Calu3 (cell line): Measurements from ENCODE around the gene SH2D5. TPM values are rescaled to one million over a fixed set of nuclear protein-coding genes. Genes with fewer than 3 reads are reported as not detected.

Experiments used
- BruUV-seq: library from RNA; stranded (reverse); fragments of 400-500 nt; replicated peaks from 2 replicates; lab custom pipeline; 2021; lab: Mats Ljungman, UMichigan
- CTCF ChIA-PET: fragments of 300-600 bp; sonication (Branson Sonifier 250); formaldehyde crosslinking; loops from one replicate; lab custom pipeline; 2022; ENCODE audit warnings: antibody characterized with exemption; lab: Charles Lee
- DNase-seq: peaks from one replicate; pipeline ENCODE4 v3.0.0; 2022
- H3K27ac Mint-ChIP-seq: one replicate; pipeline ENCODE4 v1.8.0; 2022; ENCODE audit warnings: mixed read lengths; ENCODE audit not compliant: unreplicated experiment
- H3K27me3 Mint-ChIP-seq: one replicate; pipeline ENCODE4 v1.8.0; 2022; ENCODE audit warnings: mixed read lengths; ENCODE audit not compliant: unreplicated experiment
- H3K36me3 Mint-ChIP-seq: one replicate; pipeline ENCODE4 v1.8.0; 2022; ENCODE audit warnings: mild to moderate bottlenecking, moderate library complexity, mixed read lengths; ENCODE audit not compliant: insufficient read depth, unreplicated experiment
- H3K4me1 Mint-ChIP-seq: one replicate; pipeline ENCODE4 v1.8.0; 2022; ENCODE audit warnings: mild to moderate bottlenecking, low read depth, mixed read lengths; ENCODE audit not compliant: unreplicated experiment
- H3K4me3 Mint-ChIP-seq: one replicate; pipeline ENCODE4 v1.8.0; 2022; ENCODE audit warnings: mild to moderate bottlenecking, low read depth, moderate library complexity, mixed read lengths; ENCODE audit not compliant: unreplicated experiment
- H3K9me3 Mint-ChIP-seq: one replicate; pipeline ENCODE4 v1.8.0; 2022; ENCODE audit warnings: low read depth, mixed read lengths; ENCODE audit not compliant: unreplicated experiment
- intact Hi-C: fragments of 100-400 bp; cut with micrococcal nuclease; formaldehyde crosslinking; loops from one replicate; pipeline ENCODE4 v1.10.0; 2022; ENCODE audit not compliant: unreplicated experiment
- total RNA-seq: library from RNA; stranded (reverse); gene quantifications from 2 replicates; pipeline ENCODE4 v1.2.3, GENCODE V29; 2022
- TF ChIP-seq, protein P1 (sequence below): fragments of 200-600 bp; IDR thresholded peaks from one replicate; pipeline ENCODE4 v1.8.0; 2022; ENCODE audit warnings: antibody characterized with exemption; ENCODE audit not compliant: unreplicated experiment

Gene SH2D5
- total RNA-seq, 1 experiment from 2014 or later, result 2.7 TPM

DNA sequence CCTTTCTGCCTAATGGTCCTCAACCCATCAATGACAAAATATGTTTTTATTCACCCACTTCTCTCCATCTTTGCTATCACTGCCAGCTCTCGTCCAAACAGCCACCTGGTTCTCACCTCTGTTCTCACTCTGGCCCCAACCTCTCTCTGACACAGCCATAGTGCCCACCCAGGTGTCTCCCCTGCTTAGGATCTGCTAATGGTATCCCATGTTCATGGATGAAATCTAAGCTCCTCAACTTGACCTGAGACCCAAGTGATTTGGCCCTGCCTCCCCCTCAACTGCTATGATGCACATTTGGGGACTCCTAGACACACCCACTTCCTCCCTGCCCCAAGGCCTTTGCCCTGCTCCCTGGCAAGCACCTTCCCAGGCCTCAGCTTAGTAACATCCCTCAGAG lies 40.6 kb downstream of the SH2D5 start:
- H3K4me3 Mint-ChIP-seq, result no peak overlapping the region
- H3K27me3 Mint-ChIP-seq, result peaks cover 32% of the 10 kb centered on the region
- no peaks in the 10 kb centered on the region for H3K9me3 Mint-ChIP-seq
- CTCF ChIA-PET, result no interaction called here
- DNase-seq, result no peak
- peaks cover 7% of the 10 kb centered on the region for H3K36me3 Mint-ChIP-seq
- peaks cover 11% of the 10 kb centered on the region for H3K4me1 Mint-ChIP-seq
- intact Hi-C loops, result no loop called here
- no TSS peak for BruUV-seq
- H3K27ac Mint-ChIP-seq, result no peak overlapping the region
- TF ChIP-seq, protein P1, sequence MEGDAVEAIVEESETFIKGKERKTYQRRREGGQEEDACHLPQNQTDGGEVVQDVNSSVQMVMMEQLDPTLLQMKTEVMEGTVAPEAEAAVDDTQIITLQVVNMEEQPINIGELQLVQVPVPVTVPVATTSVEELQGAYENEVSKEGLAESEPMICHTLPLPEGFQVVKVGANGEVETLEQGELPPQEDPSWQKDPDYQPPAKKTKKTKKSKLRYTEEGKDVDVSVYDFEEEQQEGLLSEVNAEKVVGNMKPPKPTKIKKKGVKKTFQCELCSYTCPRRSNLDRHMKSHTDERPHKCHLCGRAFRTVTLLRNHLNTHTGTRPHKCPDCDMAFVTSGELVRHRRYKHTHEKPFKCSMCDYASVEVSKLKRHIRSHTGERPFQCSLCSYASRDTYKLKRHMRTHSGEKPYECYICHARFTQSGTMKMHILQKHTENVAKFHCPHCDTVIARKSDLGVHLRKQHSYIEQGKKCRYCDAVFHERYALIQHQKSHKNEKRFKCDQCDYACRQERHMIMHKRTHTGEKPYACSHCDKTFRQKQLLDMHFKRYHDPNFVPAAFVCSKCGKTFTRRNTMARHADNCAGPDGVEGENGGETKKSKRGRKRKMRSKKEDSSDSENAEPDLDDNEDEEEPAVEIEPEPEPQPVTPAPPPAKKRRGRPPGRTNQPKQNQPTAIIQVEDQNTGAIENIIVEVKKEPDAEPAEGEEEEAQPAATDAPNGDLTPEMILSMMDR, result no peak

DNA sequence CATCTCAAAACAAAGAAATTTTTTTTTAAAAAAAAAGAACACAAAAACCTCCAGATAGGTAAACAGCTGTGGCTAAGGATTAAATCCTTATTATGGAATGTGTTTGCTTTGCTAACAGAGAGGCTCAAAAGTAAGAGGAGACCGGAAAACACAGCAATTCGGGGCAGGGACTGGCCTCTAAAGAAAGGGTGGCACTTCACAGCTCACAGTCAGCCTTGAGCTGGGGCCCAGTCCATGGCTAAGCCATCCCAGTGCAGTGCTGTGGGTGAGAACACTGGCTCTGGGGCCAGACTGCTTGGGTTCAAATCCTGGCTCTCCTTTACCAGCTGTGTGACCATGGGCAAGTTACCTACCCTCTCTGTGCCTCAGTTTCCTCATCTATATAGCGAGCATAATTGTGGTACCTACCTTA lies 42.9 kb downstream of the SH2D5 start:
- no peak overlapping the region for H3K27ac Mint-ChIP-seq

DNA sequence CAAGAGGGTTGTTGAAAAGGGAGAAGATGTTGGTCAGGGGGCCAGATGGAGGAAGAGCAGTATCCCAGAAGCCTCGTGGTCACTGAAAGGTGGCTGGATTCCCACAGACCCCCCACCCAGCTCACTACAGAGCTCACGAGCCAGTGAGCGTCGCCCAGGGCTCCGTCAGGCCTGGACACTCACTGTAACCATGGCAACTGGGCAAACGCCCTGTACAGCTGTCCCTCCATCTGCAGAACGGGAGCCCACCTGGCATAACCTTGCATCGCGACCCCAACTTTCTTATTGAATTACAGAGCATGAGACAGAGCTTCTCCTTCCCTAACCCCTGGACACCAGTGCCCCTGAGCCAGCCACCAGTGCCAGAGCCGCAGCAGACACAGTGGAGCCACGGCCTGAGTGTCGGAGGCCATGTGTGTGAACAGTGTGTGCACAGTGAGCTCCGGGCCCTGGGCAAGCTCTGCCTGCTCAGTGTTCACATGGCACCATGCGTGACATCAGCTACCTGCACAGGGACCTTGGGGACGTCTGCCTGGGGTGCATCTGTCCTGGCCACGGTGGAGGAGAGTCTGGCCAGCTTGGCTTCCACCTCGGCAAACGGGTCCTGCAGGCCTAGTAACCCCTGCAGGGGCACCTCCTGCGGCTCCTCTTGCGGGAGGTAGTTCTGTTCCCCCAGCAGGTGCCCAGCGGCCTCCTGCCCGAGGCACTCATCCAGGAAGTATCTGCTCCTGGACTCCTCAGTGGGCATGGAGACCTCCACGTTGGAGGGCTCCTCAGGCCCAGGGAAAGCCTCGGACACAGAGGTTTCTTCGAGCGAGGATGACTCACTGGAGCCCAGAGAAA lies 45.4 kb downstream of the SH2D5 start:
- Mint-ChIP-seq H3K9me3 (no peaks in the 10 kb centered on the region), H3K4me3 (no peak overlapping the region), H3K27me3 (peaks cover 42% of the 10 kb centered on the region), H3K27ac (no peak overlapping the region), H3K4me1 (no peaks in the 10 kb centered on the region), H3K36me3 (no peaks in the 10 kb centered on the region)
- CTCF ChIA-PET, result interaction anchor here (0.9 kb wide), 1 partner anchor 508 kb away, joined by 3 read pairs; no protein-coding TSS in a partner anchor
- no TSS peak for BruUV-seq
- TF ChIP-seq, protein P1, result no peak
- intact Hi-C loops, result no loop called here
- no peak for DNase-seq

More for the DNA sequence above, 42.9 kb downstream of the SH2D5 start:
- CTCF ChIA-PET, result no interaction called here
- TF ChIP-seq, protein P1, result no peak
- no peaks in the 10 kb centered on the region for H3K36me3 Mint-ChIP-seq
- H3K9me3 Mint-ChIP-seq, result no peaks in the 10 kb centered on the region
- H3K4me3 Mint-ChIP-seq, result no peak overlapping the region
- H3K27me3 Mint-ChIP-seq, result peaks cover 41% of the 10 kb centered on the region
- intact Hi-C loops, result no loop called here
- DNase-seq, result no peak
- no TSS peak for BruUV-seq
- no peaks in the 10 kb centered on the region for H3K4me1 Mint-ChIP-seq

DNA sequence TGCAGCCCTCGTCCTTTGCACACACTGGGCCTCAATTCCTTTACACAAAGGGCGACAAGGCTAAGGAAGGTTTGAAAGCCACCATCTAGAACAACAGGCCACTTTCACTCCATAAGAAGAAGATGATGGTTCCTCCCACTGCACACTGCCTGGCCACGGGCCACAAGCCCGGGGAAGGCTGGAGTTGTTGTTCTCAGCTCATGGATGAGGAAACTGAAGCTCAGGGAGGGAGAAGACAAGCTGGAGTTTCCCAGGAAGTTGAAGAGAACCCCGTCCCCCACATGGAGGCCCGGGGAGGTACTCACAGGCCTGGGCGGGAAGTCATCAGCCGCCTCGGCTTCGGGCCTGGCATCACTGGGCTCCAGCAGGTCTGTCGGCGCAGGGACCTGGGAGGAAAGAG lies 46.8 kb downstream of the SH2D5 start:
- H3K27ac Mint-ChIP-seq, result no peak overlapping the region
- no peaks in the 10 kb centered on the region for H3K36me3 Mint-ChIP-seq
- intact Hi-C loops, result no loop called here
- DNase-seq, result no peak
- no peak overlapping the region for H3K4me3 Mint-ChIP-seq
- H3K27me3 Mint-ChIP-seq, result peaks cover 42% of the 10 kb centered on the region
- no TSS peak for BruUV-seq
- no peaks in the 10 kb centered on the region for H3K4me1 Mint-ChIP-seq
- TF ChIP-seq, protein P1, result no peak
- H3K9me3 Mint-ChIP-seq, result no peaks in the 10 kb centered on the region
- CTCF ChIA-PET, result no interaction called here
